ACC112 (cell line): ENCODE data around the gene PAPOLA.

ENCODE experiments used
- H2AFZ ChIP-seq: fragments of 200-600 bp; sonication (generic); one replicate; pipeline ENCODE4 v1.6.0; 2017; ENCODE audit warnings: antibody characterized with exemption, low read length; ENCODE audit not compliant: unreplicated experiment
- H3K27ac ChIP-seq: fragments of 200-600 bp; sonication (generic); 2 replicates; pipeline ENCODE4 v1.5.1; 2014; ENCODE audit warnings: low read depth, mild to moderate bottlenecking, antibody characterized with exemption, low read length, moderate library complexity
- H3K27me3 ChIP-seq: fragments of 200-600 bp; sonication (generic); 2 replicates; pipeline ENCODE4 v1.6.1; 2014; ENCODE audit warnings: mild to moderate bottlenecking, antibody characterized with exemption, low read length, moderate library complexity, mixed read lengths; ENCODE audit not compliant: insufficient read depth
- H3K36me3 ChIP-seq: fragments of 200-600 bp; sonication (generic); 2 replicates; pipeline ENCODE4 v1.6.1; 2016; ENCODE audit warnings: mild to moderate bottlenecking, antibody characterized with exemption, low read length, moderate library complexity, mixed read lengths; ENCODE audit not compliant: insufficient read depth
- H3K4me1 ChIP-seq: fragments of 200-600 bp; sonication (generic); one replicate; pipeline ENCODE4 v1.6.1; 2016; ENCODE audit warnings: low read length, mixed read lengths; ENCODE audit not compliant: insufficient read depth, unreplicated experiment, control insufficient read depth
- H3K4me3 ChIP-seq: fragments of 200-600 bp; sonication (generic); 2 replicates; pipeline ENCODE4 v1.5.1; 2014; ENCODE audit warnings: mild to moderate bottlenecking, low read depth, low read length
- H3K79me2 ChIP-seq: fragments of 200-600 bp; sonication (generic); one replicate; pipeline ENCODE4 v1.6.0; 2016; ENCODE audit warnings: low read length; ENCODE audit not compliant: control insufficient read depth, unreplicated experiment, insufficient read depth

PAPOLA gene

DNA sequence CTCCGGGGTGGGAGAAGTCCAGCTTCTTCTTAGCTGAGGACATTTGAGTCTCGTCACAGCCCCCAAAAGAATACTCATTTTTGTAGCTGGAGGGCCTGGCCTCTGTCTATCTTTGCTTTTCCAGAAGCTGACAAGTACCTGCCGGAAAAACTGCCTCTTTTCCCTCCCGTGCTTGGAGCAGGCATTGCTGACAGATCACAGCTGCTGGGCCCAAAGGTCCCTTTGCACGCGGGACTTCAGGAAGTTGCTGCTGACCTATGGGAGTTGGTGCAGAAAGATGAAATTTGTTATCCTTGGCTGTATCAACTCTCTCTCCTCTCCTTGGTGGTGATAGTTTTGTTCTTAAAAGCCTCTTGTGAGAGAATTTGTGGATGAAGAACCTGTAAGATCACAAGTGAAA lies 92.8 kb downstream of the PAPOLA start:
- Histone ChIP-seq H3K27ac (no peak overlapping the region), H3K4me3 (no peak overlapping the region), H3K4me1 (no peaks in the 10 kb centered on the region), H3K79me2 (no peaks in the 10 kb centered on the region), H3K27me3 (peaks cover 39% of the 10 kb centered on the region), H2AFZ (no peak overlapping the region), H3K36me3 (no peaks in the 10 kb centered on the region)

DNA sequence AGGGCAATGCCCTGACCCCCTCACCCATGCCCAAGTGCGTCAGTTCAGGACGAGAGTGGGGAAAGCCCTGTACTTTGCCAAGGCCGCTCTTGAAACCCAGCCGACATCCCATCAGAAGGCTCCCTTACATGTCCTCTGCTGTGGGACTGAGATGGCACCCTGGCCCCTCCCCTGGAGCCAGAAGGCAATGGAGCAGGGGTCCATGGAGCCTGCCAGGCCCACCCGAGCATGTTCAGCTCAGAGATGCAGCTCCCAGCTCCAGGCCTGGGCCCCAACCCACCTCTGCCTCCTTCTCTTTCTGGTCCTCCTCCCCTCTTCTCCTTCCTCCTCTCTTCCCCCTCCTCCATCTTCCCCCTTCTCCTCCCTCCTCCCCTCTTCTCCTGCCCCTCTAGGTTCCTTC lies 95.5 kb downstream of the PAPOLA start:
- Histone ChIP-seq H3K27me3 (peaks cover 37% of the 10 kb centered on the region), H3K36me3 (no peaks in the 10 kb centered on the region), H2AFZ (no peak overlapping the region), H3K4me3 (no peak overlapping the region), H3K27ac (no peak overlapping the region), H3K4me1 (no peaks in the 10 kb centered on the region), H3K79me2 (no peaks in the 10 kb centered on the region)

DNA sequence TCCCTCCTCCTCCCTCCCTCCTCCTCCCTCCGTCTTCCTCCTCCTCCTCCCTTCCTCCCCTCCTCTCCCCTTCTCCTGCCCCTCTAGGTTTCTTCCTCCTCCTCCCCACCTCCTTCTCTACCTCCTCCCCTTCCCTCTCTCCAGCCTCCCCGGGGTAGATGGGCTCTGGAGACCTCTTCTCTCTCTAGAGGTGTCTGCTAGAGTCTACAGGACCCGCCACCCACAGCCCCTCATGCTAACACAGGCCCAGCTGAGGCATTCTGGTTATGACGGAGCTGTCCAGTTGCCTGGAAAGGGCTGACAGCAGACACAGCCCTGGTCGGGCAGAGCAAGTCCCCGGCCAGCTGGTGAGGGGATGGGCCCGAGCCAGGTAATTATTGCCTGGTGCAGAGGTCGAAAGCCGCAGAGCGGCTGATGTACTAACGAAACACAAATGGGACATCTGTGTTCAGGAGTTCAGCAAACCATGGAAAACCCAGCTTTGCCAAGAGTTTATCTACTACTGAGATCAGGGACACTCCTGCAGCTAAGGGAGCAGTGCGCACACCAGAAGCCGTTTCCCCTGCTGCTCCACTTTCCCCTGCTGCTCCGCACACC lies 96.2 kb downstream of the PAPOLA start:
- Histone ChIP-seq H3K79me2 (no peaks in the 10 kb centered on the region), H3K4me3 (no peak overlapping the region), H3K4me1 (no peaks in the 10 kb centered on the region), H3K36me3 (no peaks in the 10 kb centered on the region), H2AFZ (no peak overlapping the region), H3K27ac (no peak overlapping the region), H3K27me3 (peaks cover 37% of the 10 kb centered on the region)

DNA sequence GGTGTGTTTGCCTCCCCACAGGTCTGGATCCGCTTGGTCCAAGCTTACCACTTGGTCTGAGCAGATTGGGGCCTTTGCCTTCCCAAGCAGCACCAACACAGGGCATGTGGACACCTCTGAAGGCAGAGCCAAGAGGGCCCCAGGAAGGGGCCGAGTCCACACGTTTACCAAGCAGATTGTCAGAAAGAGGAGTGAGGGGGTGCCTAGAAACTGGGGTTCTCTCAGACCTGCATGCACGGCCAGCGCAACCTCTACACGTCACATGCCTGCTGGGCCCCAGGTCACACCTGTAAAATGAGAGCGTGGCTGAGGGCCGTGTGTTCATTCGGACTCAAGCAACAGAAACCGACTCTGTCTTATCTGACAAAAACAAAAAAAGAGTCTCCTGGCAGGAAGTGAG lies 96.9 kb downstream of the PAPOLA start:
- Histone ChIP-seq H3K4me3 (no peak overlapping the region), H3K36me3 (no peaks in the 10 kb centered on the region), H2AFZ (no peak overlapping the region), H3K4me1 (no peaks in the 10 kb centered on the region), H3K79me2 (no peaks in the 10 kb centered on the region), H3K27ac (no peak overlapping the region), H3K27me3 (peaks cover 39% of the 10 kb centered on the region)

DNA sequence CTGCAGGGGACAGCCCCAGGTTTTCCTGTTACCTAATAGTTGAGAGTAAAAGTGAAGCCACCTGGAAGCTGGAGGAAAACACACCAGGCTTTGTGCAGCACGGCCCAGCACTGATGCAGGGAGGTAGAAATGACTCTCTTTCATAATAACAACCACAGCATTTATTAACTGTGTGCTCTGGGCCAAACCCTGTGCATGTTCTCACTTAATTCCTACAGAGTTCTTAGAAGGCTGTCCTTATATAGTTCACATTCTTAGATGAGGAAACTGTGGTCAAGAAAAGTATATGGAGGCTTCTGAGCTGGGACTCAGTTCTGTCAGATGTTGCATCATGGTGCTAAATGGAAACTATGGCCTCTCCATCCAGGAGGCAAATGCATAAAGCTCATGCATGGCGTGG lies 100.0 kb downstream of the PAPOLA start:
- H3K79me2 ChIP-seq: no peaks in the 10 kb centered on the region
- no peak overlapping the region for H2AFZ ChIP-seq
- H3K4me1 ChIP-seq: no peaks in the 10 kb centered on the region
- H3K36me3 ChIP-seq: no peaks in the 10 kb centered on the region
- no peak overlapping the region for H3K27ac ChIP-seq
- H3K27me3 ChIP-seq: peaks cover 58% of the 10 kb centered on the region
- H3K4me3 ChIP-seq: no peak overlapping the region

DNA sequence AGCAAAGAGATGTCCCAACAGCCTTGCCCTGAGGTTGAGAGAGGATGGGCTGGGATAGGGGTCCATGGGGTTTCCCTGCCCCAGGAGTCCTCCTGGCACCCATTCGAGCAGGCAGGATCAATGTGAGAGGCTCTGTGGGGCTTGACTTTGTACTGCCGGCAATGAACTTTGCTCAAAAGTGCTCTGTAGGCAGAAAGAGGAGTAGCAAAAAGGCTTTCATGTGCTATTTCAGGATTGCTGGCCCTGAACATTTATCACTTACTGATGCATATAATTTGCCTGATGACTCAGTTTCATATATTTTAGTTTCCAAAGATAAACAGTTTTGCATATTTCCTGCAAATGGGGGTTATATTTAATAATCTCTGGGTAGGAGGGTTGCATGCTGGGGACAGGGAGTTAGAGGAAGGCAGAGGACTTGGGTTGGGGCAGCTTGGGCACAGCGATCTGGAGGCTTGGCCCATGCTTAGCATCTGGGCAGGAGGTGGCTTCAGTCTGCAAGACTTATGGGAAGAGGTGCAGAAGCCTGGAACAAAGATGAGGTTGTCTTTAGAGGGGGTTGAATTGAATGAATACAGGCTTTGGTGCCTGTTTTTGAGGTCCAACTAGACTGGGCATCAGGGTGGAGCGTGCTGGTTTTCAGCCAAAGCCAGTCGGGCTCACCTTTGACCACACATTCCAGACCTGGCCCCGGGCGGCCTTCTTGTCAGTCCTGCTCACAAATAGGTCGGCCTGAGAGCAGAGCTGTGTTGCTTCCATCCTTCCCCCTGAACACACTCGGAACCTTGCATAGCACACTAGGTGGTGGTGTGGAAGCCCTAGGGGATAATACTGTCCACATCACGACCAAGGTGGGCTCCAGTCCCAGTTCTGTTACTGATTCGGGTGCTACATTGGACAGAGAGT lies 101.4 kb downstream of the PAPOLA start:
- peaks cover 59% of the 10 kb centered on the region for H3K27me3 ChIP-seq

DNA sequence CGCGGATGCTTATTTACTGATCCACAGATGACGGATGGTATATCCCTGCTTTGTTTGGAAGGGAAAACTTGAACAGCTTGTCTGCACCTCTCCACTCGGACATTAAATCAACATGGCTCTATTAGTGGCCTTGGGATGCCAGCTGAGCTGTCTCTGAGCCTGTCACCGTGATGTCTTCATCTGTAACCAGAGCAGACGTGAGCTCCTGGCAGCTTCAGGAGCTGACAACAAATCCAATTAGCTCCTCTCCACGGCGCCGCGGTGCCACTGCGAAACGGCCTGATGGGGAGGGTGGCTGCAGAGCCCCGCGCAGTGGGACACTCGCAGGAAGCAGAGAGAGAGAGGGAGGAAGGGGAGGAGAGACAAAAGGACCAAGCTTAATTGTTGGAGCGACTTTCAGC lies 112.3 kb downstream of the PAPOLA start:
- Histone ChIP-seq H3K27me3 (peaks cover 41% of the 10 kb centered on the region), H3K79me2 (no peaks in the 10 kb centered on the region), H3K4me1 (no peaks in the 10 kb centered on the region), H3K27ac (no peak overlapping the region), H3K36me3 (no peaks in the 10 kb centered on the region), H3K4me3 (no peak overlapping the region), H2AFZ (no peak overlapping the region)

More for the DNA sequence above, 101.4 kb downstream of the PAPOLA start:
- no peak overlapping the region for H3K4me3 ChIP-seq
- no peaks in the 10 kb centered on the region for H3K36me3 ChIP-seq
- H3K79me2 ChIP-seq: no peaks in the 10 kb centered on the region
- no peak overlapping the region for H2AFZ ChIP-seq
- no peaks in the 10 kb centered on the region for H3K4me1 ChIP-seq
- H3K27ac ChIP-seq: no peak overlapping the region

DNA sequence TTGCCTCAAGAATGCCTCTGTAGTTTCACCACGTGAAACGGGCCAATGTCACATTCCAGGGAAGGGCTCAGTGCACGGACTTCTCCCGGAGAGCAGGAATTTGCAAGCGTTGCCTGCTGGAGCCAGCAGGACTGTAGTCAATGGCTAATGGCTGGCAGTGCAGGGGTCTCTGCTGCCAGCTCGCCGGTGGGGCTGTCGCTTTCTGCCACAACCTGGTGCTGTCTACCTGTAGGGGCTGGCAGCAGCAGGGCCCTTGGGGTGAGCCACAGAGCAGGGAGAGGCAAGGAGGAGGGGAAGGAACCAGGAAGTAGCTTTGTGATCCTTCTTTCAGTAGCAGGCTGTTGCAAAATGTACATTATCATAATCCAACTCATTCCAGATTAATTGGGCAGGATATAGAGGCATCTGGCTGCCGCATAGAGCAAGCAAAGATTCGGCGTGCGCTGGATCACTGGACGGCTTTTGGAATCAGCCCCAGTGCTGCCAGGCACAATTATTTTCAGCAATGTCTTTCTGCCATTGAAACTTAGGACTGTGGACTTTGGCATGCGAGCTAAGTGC lies 114.1 kb downstream of the PAPOLA start:
- Histone ChIP-seq H3K27ac (no peak overlapping the region), H3K4me1 (no peaks in the 10 kb centered on the region), H3K79me2 (no peaks in the 10 kb centered on the region), H2AFZ (no peak overlapping the region), H3K36me3 (no peaks in the 10 kb centered on the region), H3K4me3 (no peak overlapping the region), H3K27me3 (peaks cover 34% of the 10 kb centered on the region)
